Urothelium cell line (cell line): ENCODE data around the gene GRIN1.

Experiments used
- DNase-seq: peaks from one replicate; pipeline ENCODE4 v3.0.0; 2011; ENCODE audit warnings: low spot score, mixed read lengths
- FAIRE-seq: peaks from 2 replicates; lab custom pipeline; 2011; peaks lifted over from hg19 to GRCh38; lab: Jason Lieb, UNC

GRIN1 gene

DNA sequence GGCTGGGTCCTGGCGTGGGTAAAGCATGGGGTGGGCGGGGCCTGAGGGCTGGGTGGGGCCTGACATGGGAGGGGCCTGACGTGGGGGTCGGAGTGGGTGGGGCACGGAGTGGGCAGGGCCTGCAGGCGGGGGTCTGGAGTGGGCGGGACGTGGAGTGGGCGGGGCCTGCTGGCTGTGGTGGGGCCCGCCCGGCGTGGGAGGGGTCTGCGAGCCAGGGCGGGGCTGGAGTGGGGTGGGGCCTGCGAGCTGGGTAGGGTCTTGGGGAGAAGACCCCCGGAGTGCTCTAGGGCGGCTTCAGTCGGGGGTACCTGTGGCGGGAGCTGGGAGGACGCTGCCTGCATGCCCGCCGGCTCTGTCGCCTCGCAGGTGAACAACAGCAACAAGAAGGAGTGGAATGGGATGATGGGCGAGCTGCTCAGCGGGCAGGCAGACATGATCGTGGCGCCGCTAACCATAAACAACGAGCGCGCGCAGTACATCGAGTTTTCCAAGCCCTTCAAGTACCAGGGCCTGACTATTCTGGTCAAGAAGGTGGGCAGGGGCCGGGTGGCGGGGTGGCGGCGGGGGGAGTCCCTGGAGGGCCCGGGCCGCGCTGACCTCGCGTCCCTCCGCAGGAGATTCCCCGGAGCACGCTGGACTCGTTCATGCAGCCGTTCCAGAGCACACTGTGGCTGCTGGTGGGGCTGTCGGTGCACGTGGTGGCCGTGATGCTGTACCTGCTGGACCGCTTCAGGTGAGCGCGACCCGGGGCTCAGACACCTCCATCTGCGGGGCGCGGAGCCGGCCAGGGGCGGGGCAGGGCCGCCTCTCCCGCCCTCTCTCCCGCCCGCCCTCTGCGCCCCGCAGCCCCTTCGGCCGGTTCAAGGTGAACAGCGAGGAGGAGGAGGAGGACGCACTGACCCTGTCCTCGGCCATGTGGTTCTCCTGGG is 22.9 kb downstream of the GRIN1 start:
- DNase-seq (no peak), FAIRE-seq (no peak)

DNA sequence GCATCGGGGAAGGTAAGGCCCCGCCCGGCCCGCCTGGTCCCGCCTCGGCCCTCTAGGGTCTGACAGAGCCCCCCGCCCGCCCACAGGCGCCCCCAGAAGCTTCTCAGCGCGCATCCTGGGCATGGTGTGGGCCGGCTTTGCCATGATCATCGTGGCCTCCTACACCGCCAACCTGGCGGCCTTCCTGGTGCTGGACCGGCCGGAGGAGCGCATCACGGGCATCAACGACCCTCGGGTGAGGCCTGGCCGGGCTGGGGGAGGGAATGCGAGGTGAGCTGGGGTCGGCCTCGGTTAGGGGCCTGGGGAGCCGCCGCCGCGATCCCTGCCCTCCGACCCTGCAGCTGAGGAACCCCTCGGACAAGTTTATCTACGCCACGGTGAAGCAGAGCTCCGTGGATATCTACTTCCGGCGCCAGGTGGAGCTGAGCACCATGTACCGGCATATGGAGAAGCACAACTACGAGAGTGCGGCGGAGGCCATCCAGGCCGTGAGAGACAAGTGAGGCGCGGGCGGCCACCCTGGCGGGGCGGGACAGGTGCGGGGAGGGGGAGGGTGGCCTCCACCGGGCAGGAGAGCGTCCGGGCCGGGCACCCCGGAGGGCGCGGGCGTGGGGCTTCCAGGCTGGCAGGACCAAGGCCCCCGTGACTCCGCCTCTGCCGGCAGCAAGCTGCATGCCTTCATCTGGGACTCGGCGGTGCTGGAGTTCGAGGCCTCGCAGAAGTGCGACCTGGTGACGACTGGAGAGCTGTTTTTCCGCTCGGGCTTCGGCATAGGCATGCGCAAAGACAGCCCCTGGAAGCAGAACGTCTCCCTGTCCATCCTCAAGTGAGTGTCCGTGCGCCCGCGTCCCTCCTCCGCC is 23.8 kb downstream of the GRIN1 start:
- DNase-seq (no peak), FAIRE-seq (no peak)

DNA sequence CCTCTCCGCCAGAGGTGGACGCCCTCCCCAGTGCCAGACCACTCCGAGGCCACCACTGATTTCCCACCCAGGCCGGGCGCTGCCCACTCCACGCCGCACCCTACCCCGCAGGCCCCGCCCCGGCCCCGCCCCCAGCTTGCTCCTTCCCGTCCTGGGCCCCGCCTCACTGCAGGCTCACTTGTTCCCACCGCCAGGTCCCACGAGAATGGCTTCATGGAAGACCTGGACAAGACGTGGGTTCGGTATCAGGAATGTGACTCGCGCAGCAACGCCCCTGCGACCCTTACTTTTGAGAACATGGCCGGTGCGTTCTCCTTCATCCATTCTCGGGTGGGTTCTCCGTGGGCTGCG is 24.4 kb downstream of the GRIN1 start:
- no peak for DNase-seq
- FAIRE-seq = no peak

DNA sequence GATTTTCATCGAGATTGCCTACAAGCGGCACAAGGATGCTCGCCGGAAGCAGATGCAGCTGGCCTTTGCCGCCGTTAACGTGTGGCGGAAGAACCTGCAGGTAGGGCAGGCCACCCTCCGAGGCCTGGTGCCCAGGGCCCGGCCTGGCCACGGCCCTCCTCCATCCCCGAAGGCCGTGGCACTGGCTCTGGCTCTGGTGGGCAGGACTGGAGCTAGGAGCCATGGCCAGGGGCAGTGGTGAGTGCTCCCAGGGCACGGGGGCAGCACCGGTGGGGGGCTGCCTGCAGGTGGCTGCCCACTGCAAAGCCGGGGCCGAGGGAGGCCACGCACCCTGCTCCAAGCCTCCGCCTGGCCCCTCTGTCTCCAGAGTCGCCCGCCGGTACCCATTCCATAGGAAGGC is 24.9 kb downstream of the GRIN1 start:
- no peak for FAIRE-seq
- DNase-seq = no peak

DNA sequence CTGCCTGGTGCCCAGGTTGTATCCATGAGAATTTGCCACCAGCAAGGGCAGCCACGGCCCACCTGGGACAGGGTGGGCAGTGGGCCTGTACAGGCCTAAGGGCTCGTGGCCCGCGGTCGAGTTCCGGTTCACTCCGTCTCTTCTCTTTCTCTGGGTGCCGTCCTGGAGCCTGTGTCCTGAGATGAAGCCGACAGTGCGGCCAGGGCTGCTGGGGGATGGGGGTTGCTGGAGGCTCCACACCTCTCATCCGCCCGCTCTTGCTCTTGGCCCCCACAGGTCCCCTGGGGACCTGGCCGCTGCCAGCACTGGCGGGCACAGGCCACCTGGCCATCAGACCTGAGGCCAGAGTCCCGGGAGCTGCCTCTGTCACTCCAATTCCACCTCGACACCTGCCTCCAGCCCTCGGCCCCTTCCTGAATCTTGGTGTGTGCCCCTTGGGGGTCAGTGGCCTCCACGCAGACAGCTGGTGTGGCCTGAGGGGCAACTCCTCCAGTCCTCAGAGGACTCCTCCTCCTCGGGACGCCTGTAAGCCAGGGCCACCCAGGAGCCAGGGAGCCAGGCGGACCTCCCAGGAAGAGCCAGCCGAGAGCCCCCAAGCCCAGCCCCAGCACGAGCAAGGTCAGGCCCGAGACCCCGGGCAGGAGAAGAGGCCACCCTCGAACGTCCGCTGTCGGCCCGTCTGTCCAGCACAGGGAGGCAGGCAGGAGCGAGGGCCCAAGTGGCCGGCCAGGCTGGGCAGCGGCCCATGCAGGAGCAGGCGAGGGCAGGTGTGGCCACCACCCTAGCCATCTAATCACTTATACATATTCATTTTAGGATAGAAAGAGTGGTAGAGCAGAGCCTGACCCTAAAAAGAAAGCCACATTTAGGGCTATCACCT is 25.7 kb downstream of the GRIN1 start:
- DNase-seq = no peak
- no peak for FAIRE-seq

DNA sequence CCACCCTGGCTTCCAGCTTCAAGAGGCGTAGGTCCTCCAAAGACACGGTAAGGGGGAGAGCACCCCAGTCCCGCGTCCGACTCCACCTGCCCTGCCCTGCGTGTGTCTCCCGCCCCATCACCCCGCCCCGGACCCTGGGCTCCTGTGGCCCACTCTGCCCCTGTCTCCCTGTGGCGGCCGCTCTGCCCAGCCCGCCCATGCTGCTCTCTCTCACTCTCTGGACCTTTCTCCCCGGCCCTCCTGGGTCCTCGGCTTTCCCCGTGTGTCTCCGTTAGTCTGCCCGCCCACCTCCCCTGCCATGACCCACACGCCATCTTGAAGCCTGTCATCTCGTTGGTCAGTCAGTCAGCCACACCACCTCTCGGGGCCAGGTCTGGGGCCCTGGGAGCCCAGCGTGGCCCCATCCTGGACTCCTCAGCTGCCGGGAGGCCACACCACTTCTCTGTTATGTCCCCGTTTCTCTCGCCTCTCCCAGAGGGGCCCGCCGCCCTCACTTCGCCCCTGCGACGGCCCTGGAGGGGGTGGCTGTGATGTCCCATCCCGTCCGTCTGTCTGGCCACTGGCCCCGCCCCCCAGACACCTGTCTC is 26.4 kb downstream of the GRIN1 start:
- DNase-seq = no peak
- FAIRE-seq = no peak

DNA sequence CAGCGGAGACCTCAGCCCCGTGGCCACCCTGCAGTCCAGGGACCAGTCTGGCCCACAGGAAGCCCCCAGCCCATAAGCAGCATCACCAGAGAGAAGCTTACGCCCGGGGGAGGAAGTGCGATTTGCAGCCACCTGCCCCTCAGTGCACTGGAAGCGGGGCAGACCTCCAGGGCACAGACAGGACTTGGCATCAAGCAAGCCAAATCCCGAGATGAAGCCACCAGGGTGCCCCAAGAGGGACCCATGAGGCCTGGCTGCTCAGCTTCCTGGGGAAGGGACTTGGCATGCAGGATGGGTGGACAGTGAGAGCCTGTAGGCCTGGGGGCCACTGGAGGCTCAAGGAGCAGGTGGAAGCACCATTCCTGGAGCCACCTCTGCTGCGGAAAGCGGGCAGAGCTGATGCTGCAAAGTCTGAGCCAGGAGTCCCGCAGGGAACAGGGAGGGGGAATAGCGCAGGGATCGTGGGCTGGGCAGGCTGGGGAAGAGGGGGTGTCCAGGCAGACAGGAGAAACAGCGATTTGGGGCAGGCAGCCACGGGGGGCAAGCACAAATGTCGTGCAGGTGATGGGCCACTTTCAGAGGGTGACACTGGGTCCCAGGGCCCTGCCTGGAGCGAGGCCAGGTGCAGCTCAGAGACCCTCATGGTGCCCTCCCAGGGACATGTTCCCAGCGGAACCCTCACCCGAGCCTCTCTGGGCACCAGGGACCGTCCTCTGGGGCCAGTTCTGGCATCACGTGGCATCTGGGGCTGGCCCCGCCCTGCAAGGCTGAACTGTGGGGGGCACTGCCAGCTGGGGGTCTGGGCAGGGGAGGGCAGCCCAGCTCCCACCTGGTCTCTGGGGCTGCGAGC is 27.7 kb downstream of the GRIN1 start:
- DNase-seq (no peak), FAIRE-seq (no peak)

DNA sequence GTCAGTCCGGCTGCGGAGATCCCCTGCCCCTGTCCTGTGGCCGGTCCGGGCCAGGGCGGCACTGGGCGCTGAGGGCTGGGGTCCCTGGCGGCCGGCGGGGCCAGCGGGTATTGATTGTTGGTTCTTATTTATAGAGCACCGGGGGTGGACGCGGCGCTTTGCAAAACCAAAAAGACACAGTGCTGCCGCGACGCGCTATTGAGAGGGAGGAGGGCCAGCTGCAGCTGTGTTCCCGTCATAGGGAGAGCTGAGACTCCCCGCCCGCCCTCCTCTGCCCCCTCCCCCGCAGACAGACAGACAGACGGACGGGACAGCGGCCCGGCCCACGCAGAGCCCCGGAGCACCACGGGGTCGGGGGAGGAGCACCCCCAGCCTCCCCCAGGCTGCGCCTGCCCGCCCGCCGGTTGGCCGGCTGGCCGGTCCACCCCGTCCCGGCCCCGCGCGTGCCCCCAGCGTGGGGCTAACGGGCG is 28.4 kb downstream of the GRIN1 start:
- FAIRE-seq (no peak), DNase-seq (no peak)

DNA sequence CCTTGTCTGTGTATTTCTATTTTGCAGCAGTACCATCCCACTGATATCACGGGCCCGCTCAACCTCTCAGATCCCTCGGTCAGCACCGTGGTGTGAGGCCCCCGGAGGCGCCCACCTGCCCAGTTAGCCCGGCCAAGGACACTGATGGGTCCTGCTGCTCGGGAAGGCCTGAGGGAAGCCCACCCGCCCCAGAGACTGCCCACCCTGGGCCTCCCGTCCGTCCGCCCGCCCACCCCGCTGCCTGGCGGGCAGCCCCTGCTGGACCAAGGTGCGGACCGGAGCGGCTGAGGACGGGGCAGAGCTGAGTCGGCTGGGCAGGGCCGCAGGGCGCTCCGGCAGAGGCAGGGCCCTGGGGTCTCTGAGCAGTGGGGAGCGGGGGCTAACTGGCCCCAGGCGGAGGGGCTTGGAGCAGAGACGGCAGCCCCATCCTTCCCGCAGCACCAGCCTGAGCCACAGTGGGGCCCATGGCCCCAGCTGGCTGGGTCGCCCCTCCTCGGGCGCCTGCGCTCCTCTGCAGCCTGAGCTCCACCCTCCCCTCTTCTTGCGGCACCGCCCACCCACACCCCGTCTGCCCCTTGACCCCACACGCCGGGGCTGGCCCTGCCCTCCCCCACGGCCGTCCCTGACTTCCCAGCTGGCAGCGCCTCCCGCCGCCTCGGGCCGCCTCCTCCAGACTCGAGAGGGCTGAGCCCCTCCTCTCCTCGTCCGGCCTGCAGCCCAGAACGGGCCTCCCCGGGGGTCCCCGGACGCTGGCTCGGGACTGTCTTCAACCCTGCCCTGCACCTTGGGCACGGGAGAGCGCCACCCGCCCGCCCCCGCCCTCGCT is 29.0 kb downstream of the GRIN1 start:
- no peak for DNase-seq
- no peak for FAIRE-seq

DNA sequence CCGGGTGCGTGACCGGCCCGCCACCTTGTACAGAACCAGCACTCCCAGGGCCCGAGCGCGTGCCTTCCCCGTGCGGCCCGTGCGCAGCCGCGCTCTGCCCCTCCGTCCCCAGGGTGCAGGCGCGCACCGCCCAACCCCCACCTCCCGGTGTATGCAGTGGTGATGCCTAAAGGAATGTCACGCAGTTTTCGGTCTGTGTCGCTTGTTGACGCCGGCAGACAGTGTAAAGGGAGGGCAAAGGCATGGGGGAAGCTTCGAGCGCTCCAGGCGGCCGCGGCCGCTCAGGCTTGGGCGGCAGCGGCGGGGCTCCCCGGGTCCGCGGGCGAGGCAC is 29.6 kb downstream of the GRIN1 start:
- no peak for FAIRE-seq
- no peak for DNase-seq

DNA sequence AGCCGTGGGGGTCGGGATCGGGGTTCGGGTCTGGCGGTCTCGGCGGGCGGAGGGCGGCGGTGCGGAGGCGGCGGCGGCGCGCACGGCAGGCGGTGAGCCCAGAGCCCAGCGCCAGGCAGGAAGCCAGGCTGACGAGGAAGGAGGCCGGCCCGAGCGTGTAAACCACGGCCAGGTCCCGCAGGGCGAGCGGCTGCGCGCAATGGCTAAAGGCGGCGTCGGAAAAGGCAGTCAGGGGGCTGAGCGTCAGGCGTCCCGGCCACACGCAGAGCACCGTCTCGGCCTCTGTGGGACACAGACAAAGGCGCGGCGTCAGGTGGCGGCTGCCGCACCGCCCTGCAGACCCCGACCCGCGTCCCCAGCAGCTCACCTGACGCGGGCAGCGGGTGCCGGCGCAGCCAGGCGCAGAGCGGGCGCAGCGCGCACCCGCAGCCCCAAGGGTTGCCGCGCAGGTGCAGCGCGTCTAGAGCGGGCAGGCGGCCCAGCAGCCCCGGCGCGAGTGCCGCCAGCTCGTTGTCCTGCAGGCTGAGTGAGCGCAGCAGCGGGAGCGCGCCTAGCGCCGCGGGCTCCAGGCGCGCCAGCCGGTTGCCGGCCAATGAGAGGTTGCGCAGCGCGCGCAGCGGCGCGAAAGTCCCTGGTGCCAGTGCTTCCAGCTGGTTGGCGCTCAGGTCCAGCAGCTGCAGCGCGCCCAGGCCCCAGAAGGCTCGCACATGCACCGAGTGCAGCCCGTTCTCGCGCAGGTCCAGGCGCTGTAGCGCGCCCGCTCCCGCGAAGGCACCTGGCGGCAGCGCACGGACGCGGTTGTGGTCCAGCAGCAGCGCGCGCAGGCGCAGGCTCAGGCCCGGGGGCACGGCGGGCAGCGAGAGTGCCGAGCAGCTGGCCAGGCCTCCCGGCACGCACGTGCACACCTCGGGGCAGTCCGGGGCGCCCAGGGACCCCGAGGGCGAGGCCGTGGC is 30.2 kb downstream of the GRIN1 start:
- DNase-seq (peak; percentile 68), FAIRE-seq (no peak)

DNA sequence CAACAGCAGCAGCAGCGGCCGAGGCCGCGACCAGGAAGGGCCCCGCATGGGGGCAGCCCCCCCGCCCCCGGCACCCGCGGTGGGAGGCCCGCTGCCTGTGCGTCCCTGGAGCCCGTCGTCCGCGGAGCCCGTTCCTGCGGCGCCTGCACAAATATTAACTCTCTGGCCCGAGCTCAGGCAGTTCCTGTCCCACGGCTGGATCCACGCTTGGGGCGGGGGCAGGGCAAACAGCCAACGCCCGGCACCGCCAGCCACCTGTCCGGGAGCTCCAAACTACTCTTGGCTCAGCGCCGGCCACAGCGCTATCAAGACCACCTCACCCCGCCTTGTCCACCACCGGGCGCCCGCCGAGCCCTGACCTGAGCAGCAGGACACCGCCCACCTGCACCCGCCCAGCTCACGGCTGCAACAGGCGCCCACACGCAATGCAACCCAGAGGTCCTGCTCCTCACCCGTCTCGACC is 31.0 kb downstream of the GRIN1 start, which contains the start of gene LRRC26:
LRRC26 (minus strand) TSS at position 156 of the 463 bp plus-strand sequence; CDS start at position 48, 108 bp downstream.
- no peak for DNase-seq
- no peak for FAIRE-seq

DNA sequence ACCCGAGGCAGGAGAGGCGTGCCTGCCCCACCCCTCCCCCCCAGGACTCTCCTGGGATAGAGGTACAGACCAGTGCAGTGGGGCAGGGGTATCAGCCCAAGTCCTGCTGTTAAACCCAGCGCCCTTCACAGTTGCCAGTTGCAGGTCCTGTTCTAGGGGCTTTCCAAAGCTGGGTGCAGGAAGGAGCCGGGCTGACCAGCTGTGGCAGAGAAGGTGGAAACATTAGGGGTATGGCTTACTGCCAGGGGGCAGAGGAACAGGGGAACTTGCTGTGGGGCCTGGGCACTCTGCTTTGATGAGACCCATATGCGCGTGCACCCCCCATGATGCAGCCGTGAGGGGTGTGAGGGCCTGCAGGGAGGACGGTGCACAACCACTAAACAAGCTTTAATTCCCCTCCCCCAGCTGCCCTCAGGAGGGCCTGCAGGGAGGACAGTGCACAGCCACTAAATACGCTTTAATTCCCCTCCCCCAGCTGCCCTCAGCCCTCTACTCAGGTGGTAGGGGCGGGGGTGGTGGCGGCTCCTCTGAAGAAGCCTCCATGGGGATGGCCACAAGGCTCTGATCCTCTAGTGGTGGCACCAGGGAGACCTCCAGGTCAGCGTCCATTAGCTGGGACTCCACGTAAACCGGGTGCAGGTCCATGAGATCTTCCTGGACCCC is 31.7 kb downstream of the GRIN1 start:
- DNase-seq (no peak), FAIRE-seq (no peak)

DNA sequence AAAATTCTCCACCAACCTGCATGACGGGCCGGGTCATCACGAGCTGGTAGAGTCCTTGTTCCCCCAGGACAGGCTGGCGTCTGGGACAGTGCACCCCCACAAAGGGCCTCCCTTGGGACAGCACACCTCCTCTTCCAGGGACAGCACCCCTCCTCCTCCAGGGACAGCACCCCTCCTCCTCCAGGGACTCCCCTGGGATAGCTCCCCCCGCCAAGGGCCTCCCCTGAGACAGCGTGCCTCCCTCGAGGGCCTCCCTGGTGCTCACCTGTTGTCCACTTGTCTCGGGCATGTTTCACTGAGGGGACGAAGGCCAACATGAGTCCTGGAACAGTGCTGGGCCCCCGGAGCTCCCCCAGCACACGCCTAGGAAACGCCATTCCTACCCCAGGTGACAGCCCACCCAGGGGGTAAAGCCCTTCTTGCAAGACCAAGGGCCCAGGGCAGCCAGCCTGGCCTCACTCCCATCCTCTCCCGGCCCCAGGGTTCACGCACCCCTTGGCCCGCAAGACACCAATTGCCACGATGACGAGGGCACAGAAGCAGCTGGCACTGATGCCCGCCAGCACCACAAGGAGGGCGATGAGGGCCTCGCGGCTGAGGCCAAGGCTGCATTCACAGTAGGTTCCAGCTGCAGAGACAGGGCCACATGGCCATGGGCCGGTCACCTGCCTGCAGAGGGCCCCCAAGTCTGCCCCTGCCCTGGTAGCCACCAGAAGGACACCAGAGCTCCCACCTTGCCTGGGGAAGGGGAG is 32.4 kb downstream of the GRIN1 start:
- FAIRE-seq = no peak
- no peak for DNase-seq

DNA sequence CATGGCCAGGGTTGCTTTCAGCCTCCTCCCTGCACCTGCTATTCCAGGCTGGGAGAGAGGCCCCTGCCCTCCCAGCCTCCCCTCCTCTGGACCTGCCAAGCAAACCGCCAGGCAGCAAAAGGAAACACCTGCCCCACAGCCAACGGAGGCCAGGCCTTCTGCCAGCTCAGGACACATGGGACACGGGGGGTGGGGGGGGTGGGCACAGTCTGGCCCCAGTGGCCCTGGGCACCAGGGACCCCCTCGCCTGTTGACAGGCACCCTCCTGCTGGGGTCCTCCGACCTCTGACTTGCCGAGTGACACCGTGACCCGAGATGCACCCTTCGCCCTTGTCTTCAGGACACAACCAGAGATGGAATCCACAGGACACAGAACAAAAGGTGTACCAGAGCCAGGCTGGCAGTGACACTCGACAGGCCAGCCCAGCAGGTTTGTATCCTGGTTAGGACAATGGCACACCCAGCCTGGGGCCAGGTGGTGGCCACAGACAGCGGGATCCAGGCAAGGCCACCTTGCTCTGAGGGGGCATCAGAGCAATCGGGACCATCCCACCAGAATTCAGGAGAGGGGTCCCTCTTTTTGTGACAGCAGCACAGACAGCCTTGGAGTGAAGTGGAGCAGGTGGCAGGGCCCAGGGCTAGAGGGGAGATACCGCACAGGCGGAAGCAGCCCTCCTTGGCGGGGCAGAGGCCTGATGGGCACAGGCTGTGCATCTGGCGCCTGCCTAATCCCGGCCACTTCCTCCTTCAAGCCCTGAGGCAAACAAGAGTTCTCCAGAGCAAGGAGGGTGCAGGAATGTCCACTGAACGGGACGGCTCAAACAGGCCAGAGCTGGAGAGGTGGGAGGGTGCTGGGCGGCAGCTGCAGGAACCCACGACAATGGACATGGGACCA is 34.2 kb downstream of the GRIN1 start:
- DNase-seq = no peak
- no peak for FAIRE-seq
